GM23338 (cell line): Measurements from ENCODE around the gene LAYN. TPM values are rescaled to one million over a fixed set of nuclear protein-coding genes. Genes with fewer than 3 reads are reported as not detected.
A peak's percentile ranks its signal among the peaks of the same experiment; 100 is the strongest.

Experiments used
- ATAC-seq: fragments of 200-7000 bp; cut with Tn5 transposase; 3 replicates; pipeline ENCODE4 v1.9.1; 2020
- DNase-seq: peaks from one replicate; pipeline ENCODE4 v3.0.0-alpha.2; 2015; ENCODE audit warnings: low spot score
- H2AFZ ChIP-seq: fragments of 200-600 bp; sonication (generic); 2 replicates; pipeline ENCODE4 v1.8.0; 2016; ENCODE audit warnings: antibody characterized with exemption, mild to moderate bottlenecking, moderate library complexity
- H3F3A ChIP-seq: fragments of 200-600 bp; sonication (generic); replicated peaks from 2 replicates; pipeline ENCODE4 v1.8.0; 2017; ENCODE audit warnings: antibody characterized with exemption, mixed run types, low read depth
- H3K27ac ChIP-seq: fragments of 200-600 bp; sonication (generic); 2 replicates; pipeline ENCODE4 v1.6.1; 2016; ENCODE audit warnings: low read depth
- H3K27me3 ChIP-seq: fragments of 200-600 bp; sonication (generic); 2 replicates; pipeline ENCODE4 v1.8.0; 2016; ENCODE audit warnings: mild to moderate bottlenecking, mixed run types, moderate library complexity; ENCODE audit not compliant: insufficient read depth
- H3K36me3 ChIP-seq: fragments of 200-600 bp; sonication (generic); 2 replicates; pipeline ENCODE4 v1.8.0; 2016; ENCODE audit warnings: mild to moderate bottlenecking; ENCODE audit not compliant: insufficient read depth
- H3K4me1 ChIP-seq: fragments of 200-600 bp; sonication (generic); 2 replicates; pipeline ENCODE4 v1.8.0; 2016; ENCODE audit warnings: mild to moderate bottlenecking, moderate library complexity; ENCODE audit not compliant: insufficient read depth
- H3K4me2 ChIP-seq: fragments of 200-600 bp; sonication (generic); 2 replicates; pipeline ENCODE4 v1.7.1; 2017; ENCODE audit warnings: mixed run types
- H3K4me3 ChIP-seq: fragments of 200-600 bp; sonication (generic); 2 replicates; pipeline ENCODE4 v1.6.1; 2016; ENCODE audit warnings: mixed run types
- H3K79me2 ChIP-seq: fragments of 200-600 bp; sonication (generic); replicated peaks from 2 replicates; pipeline ENCODE4 v1.8.0; 2017; ENCODE audit warnings: mild to moderate bottlenecking; ENCODE audit not compliant: insufficient read depth
- H3K9me2 ChIP-seq: fragments of 200-600 bp; sonication (generic); 2 replicates; pipeline ENCODE4 v1.8.0; 2017; ENCODE audit not compliant: insufficient read depth
- H4K20me1 ChIP-seq: fragments of 200-600 bp; sonication (generic); replicated peaks from 2 replicates; pipeline ENCODE4 v1.8.0; 2017; ENCODE audit warnings: mild to moderate bottlenecking; ENCODE audit not compliant: insufficient read depth
- H3K27ac Mint-ChIP-seq: 2 replicates; pipeline ENCODE4 v1.8.0; 2020; ENCODE audit warnings: inconsistent platforms, mild to moderate bottlenecking, moderate library complexity, mixed read lengths
- H3K27me3 Mint-ChIP-seq: 3 replicates; pipeline ENCODE4 v1.8.0; 2022; ENCODE audit warnings: low read depth, mild to moderate bottlenecking, moderate library complexity, mixed read lengths, inconsistent platforms; ENCODE audit not compliant: insufficient read depth, poor library complexity
- H3K36me3 Mint-ChIP-seq: 3 replicates; pipeline ENCODE4 v1.8.0; 2021; ENCODE audit warnings: low read depth, mild to moderate bottlenecking, inconsistent platforms, moderate library complexity, mixed read lengths
- H3K4me1 Mint-ChIP-seq: 3 replicates; pipeline ENCODE4 v1.8.0; 2020; ENCODE audit warnings: mild to moderate bottlenecking, inconsistent platforms, mixed read lengths
- H3K4me3 Mint-ChIP-seq: 3 replicates; pipeline ENCODE4 v1.8.0; 2021; ENCODE audit warnings: moderate library complexity, mild to moderate bottlenecking, inconsistent platforms, mixed read lengths
- H3K9me3 Mint-ChIP-seq: 3 replicates; pipeline ENCODE4 v1.8.0; 2020; ENCODE audit warnings: moderate library complexity, mild to moderate bottlenecking, inconsistent platforms, mixed read lengths
- ETS1 ChIP-seq: IDR thresholded peaks from 2 replicates; pipeline ENCODE4 v1.6.1; 2016; ENCODE audit warnings: antibody characterized with exemption
- EZH2 ChIP-seq: fragments of 200-600 bp; sonication (generic); IDR thresholded peaks from one replicate; pipeline ENCODE4 v1.8.0; 2017; ENCODE audit warnings: antibody characterized with exemption, mild to moderate bottlenecking, low read depth; ENCODE audit not compliant: unreplicated experiment
- JUNB ChIP-seq: IDR thresholded peaks from one replicate; pipeline ENCODE4 v1.6.1; 2016; ENCODE audit warnings: antibody characterized with exemption; ENCODE audit not compliant: unreplicated experiment
- NANOG ChIP-seq: IDR thresholded peaks from 2 replicates; pipeline ENCODE4 v1.6.1; 2016; ENCODE audit warnings: antibody characterized with exemption, borderline replicate concordance
- REST ChIP-seq: IDR thresholded peaks from one replicate; pipeline ENCODE4 v1.6.1; 2018; ENCODE audit warnings: antibody characterized with exemption; ENCODE audit not compliant: unreplicated experiment
- ZNF331 ChIP-seq: fragments of 250-450 bp; sonication (Bioruptor Pico); IDR thresholded peaks from 2 replicates; pipeline ENCODE4 v1.5.0; 2020; ENCODE audit warnings: low read depth, mild to moderate bottlenecking, moderate library complexity
- polyA plus RNA-seq: library from polyadenylated mRNA; unstranded; fragments of >200 nt; fragmentation: Nextera tagmentation; extraction: Ambion mirVana; gene quantifications from 2 replicates; pipeline ENCODE4 v1.2.1, GENCODE V29; 2016
- total RNA-seq: library from RNA; depleted of rRNA; stranded (reverse); fragments of >200 nt; shearing (Covaris generic); gene quantifications from 2 replicates; pipeline ENCODE4 v1.2.3, GENCODE V29; 2014
- TF ChIP-seq, protein P1 (sequence below), 2 experiments: fragments of 200-600 bp in 1 of 2; sonication (generic) in 1 of 2; conservative IDR thresholded peaks; 2 replicates each; pipeline versions ENCODE4 v1.5.1 to v1.6.1; 2016 to 2017; ENCODE audit warnings: antibody characterized with exemption in 2 of 2, low read depth in 2 of 2, mild to moderate bottlenecking in 2 of 2, moderate library complexity in 1 of 2
- TF ChIP-seq, protein P2 (sequence below): fragments of 250-450 bp; sonication (Bioruptor Pico); IDR thresholded peaks from 2 replicates; pipeline ENCODE4 v1.5.0; 2020; ENCODE audit warnings: mild to moderate bottlenecking, moderate library complexity

The LAYN gene
- total and polyA plus RNA-seq, 2 experiments from 2014 or later, result 6.8 to 7.9 TPM

GRCh38 chr11:111562692-111563389 is 22.3 kb downstream of the LAYN start (continued):
- TF ChIP-seq JUNB (no peak), ETS1 (no peak)

- H3K4me1 Mint-ChIP-seq, result peaks cover 35% of the 10 kb centered on the region
Observed at GRCh38 chr11:111565114-111565720, 24.7 kb downstream of the LAYN start.

More at GRCh38 chr11:111565114-111565720, 24.7 kb downstream of the LAYN start:
- Histone ChIP-seq H3F3A (no peaks in the 10 kb centered on the region), H3K4me1 (peaks cover 50% of the 10 kb centered on the region), H3K36me3 (no peaks in the 10 kb centered on the region), H3K79me2 (no peaks in the 10 kb centered on the region), H3K4me3 (no peak overlapping the region), H3K9me2 (no peaks in the 10 kb centered on the region), H4K20me1 (no peaks in the 10 kb centered on the region), H3K27ac (0 out of 2 replicates have a peak overlapping the region, but pooled peaks have one; percentile 52), H3K27me3 (no peaks in the 10 kb centered on the region), H3K4me2 (no peak overlapping the region), H2AFZ (no peak overlapping the region)
- TF ChIP-seq EZH2 (no peak), NANOG (no peak), REST (no peak), ZNF331 (CRISPR knock-in tag) (no peak), ETS1 (no peak)
- TF ChIP-seq, protein P1, sequence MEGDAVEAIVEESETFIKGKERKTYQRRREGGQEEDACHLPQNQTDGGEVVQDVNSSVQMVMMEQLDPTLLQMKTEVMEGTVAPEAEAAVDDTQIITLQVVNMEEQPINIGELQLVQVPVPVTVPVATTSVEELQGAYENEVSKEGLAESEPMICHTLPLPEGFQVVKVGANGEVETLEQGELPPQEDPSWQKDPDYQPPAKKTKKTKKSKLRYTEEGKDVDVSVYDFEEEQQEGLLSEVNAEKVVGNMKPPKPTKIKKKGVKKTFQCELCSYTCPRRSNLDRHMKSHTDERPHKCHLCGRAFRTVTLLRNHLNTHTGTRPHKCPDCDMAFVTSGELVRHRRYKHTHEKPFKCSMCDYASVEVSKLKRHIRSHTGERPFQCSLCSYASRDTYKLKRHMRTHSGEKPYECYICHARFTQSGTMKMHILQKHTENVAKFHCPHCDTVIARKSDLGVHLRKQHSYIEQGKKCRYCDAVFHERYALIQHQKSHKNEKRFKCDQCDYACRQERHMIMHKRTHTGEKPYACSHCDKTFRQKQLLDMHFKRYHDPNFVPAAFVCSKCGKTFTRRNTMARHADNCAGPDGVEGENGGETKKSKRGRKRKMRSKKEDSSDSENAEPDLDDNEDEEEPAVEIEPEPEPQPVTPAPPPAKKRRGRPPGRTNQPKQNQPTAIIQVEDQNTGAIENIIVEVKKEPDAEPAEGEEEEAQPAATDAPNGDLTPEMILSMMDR (conservative IDR thresholded peaks at IDR 0.05; ENCODE audit: low read depth in 2 of 2), result peak; percentile 84 to 88
- TF ChIP-seq, protein P2, sequence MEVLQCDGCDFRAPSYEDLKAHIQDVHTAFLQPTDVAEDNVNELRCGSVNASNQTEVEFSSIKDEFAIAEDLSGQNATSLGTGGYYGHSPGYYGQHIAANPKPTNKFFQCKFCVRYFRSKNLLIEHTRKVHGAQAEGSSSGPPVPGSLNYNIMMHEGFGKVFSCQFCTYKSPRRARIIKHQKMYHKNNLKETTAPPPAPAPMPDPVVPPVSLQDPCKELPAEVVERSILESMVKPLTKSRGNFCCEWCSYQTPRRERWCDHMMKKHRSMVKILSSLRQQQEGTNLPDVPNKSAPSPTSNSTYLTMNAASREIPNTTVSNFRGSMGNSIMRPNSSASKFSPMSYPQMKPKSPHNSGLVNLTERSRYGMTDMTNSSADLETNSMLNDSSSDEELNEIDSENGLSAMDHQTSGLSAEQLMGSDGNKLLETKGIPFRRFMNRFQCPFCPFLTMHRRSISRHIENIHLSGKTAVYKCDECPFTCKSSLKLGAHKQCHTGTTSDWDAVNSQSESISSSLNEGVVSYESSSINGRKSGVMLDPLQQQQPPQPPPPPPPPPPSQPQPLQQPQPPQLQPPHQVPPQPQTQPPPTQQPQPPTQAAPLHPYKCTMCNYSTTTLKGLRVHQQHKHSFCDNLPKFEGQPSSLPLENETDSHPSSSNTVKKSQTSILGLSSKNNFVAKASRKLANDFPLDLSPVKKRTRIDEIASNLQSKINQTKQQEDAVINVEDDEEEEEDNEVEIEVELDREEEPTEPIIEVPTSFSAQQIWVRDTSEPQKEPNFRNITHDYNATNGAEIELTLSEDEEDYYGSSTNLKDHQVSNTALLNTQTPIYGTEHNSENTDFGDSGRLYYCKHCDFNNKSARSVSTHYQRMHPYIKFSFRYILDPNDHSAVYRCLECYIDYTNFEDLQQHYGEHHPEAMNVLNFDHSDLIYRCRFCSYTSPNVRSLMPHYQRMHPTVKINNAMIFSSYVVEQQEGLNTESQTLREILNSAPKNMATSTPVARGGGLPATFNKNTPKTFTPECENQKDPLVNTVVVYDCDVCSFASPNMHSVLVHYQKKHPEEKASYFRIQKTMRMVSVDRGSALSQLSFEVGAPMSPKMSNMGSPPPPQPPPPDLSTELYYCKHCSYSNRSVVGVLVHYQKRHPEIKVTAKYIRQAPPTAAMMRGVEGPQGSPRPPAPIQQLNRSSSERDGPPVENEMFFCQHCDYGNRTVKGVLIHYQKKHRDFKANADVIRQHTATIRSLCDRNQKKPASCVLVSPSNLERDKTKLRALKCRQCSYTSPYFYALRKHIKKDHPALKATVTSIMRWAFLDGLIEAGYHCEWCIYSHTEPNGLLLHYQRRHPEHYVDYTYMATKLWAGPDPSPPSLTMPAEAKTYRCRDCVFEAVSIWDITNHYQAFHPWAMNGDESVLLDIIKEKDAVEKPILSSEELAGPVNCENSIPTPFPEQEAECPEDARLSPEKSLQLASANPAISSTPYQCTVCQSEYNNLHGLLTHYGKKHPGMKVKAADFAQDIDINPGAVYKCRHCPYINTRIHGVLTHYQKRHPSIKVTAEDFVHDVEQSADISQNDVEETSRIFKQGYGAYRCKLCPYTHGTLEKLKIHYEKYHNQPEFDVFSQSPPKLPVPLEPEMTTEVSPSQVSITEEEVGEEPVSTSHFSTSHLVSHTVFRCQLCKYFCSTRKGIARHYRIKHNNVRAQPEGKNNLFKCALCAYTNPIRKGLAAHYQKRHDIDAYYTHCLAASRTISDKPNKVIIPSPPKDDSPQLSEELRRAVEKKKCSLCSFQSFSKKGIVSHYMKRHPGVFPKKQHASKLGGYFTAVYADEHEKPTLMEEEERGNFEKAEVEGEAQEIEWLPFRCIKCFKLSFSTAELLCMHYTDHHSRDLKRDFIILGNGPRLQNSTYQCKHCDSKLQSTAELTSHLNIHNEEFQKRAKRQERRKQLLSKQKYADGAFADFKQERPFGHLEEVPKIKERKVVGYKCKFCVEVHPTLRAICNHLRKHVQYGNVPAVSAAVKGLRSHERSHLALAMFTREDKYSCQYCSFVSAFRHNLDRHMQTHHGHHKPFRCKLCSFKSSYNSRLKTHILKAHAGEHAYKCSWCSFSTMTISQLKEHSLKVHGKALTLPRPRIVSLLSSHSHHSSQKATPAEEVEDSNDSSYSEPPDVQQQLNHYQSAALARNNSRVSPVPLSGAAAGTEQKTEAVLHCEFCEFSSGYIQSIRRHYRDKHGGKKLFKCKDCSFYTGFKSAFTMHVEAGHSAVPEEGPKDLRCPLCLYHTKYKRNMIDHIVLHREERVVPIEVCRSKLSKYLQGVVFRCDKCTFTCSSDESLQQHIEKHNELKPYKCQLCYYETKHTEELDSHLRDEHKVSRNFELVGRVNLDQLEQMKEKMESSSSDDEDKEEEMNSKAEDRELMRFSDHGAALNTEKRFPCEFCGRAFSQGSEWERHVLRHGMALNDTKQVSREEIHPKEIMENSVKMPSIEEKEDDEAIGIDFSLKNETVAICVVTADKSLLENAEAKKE (CRISPR knock-in tag), result no peak
- H3K36me3 Mint-ChIP-seq, result no peaks in the 10 kb centered on the region
- ATAC-seq, result peak; percentile 16; the same call in 2 of the 3 replicates
- H3K4me3 Mint-ChIP-seq, result no peak overlapping the region
- H3K27ac Mint-ChIP-seq, result peak overlapping the region; percentile 86
- DNase-seq, result peak; percentile 87
- H3K27me3 Mint-ChIP-seq, result peaks cover 10% of the 10 kb centered on the region
- no peaks in the 10 kb centered on the region for H3K9me3 Mint-ChIP-seq
